Psoas muscle (tissue), 8 donors: ENCODE measurements around the gene P4HA2. TPM values are rescaled to one million over a fixed set of nuclear protein-coding genes. Genes with fewer than 3 reads are reported as not detected.

Source experiments
- ATAC-seq, 4 donors: fragments of 200-7000 bp; cut with Tn5 transposase; one replicate each; pipeline ENCODE4 v1.9.1; 2020; ENCODE audit warnings: moderate library complexity in 3 of 4, mild to moderate bottlenecking in 2 of 4
- DNase-seq, 2 donors: peaks; one replicate each; pipeline ENCODE4 v3.0.0-alpha.2; 2020
- H3K27ac ChIP-seq: fragments of 200-600 bp; one replicate; pipeline ENCODE4 v1.8.0; 2022
- H3K27me3 ChIP-seq, 3 donors: fragments of 200-600 bp in 1 of 3; one replicate each; pipeline versions ENCODE4 v1.6.1 to v1.8.0; 2013 to 2022; ENCODE audit warnings: low read length in 2 of 3, mild to moderate bottlenecking in 2 of 3, moderate library complexity in 1 of 3; ENCODE audit not compliant: insufficient read depth in 3 of 3
- H3K36me3 ChIP-seq, 2 donors: fragments of 200-600 bp in 1 of 2; one replicate each; pipeline versions ENCODE4 v1.6.1 to v1.8.0; 2013 to 2022; ENCODE audit warnings: low read depth in 1 of 2, mild to moderate bottlenecking in 1 of 2, moderate library complexity in 1 of 2; ENCODE audit not compliant: insufficient read depth in 1 of 2
- H3K4me1 ChIP-seq: fragments of 200-600 bp; one replicate; pipeline ENCODE4 v1.8.0; 2022
- H3K4me3 ChIP-seq: fragments of 200-600 bp; one replicate; pipeline ENCODE4 v1.8.0; 2022; ENCODE audit warnings: mild to moderate bottlenecking
- H3K9me3 ChIP-seq: fragments of 200-600 bp; one replicate; pipeline ENCODE4 v1.8.0; 2022
- CTCF ChIP-seq: fragments of 200-600 bp; IDR thresholded peaks from one replicate; pipeline ENCODE4 v1.8.0; 2022; ENCODE audit warnings: antibody characterized with exemption
- WGBS, 3 donors: extraction: QIAGEN DNeasy Blood & Tissue Kit; methylation state at CpG; one replicate each; pipeline versions ENCODE4 v1.1.6 to v1.1.7; 2013; 5-methylcytosine and 5-hydroxymethylcytosine counted together
- intact Hi-C, 2 donors: fragments of 100-400 bp; cut with DNase I; formaldehyde crosslinking; loops; one replicate each; pipeline versions ENCODE4 v1.11.0 to v1.14.2; 2022
- polyA plus RNA-seq, 3 donors: library from polyadenylated mRNA; stranded (reverse); fragments of 200-250 nt; gene quantifications; one replicate each; pipeline ENCODE4 v1.2.3, GENCODE V29; 2013
- total RNA-seq, 4 donors: library from RNA; stranded (reverse); fragmentation: NEBNext Ultra II Directional in 2 of 4; extraction: Animal tissue kit (Norgen Biotek cat#: 25700) in 2 of 4; gene quantifications; one replicate each; pipeline versions ENCODE4 v1.2.1 to v1.2.4, GENCODE V29; 2021 to 2023
- donor health status: healthy with polysubstance abuse.
- donor health status: DM: no; HTN: no; CAD: no; lungs with moderate emphysema.
- donor health status: Bipolar disorder and iron deficiency.
- donor health status: healthy.
- donor health status: DM: yes; HTN: yes; CAD: no.
- donor health status: DM: no; HTN: no; CAD: no.
- donor health status: DM: no; HTN: no; CAD: no.
- donor health status: DM: yes; HTN: yes; CAD: no.

The P4HA2 gene
- total and polyA plus RNA-seq, 7 donors = 10.2 to 21.6 (median 13.7) TPM

GRCh38 chr5:132257131-132258101 lies 29.8 kb upstream of the P4HA2 start, which contains the start of gene PDLIM4:
Gene PDLIM4, plus strand, starts transcription at chr5:132257696. Its CDS starts 39 bp downstream, at chr5:132257735.
- TF ChIP-seq CTCF = no peak
- WGBS, 3 donors = 21 to 36% (median 22%) methylated on average over 58 to 86 of the region's 88 CpGs
- Histone ChIP-seq H3K27ac (peak within 1 kb of the TSS; percentile 69), H3K4me3 (peak within 1 kb of the TSS; percentile 70), H3K36me3 (no peaks in the 10 kb centered on the region), H3K4me1 (peaks cover 12% of the 10 kb centered on the region), H3K27me3 (peaks cover 0 to 15% (median 0%) of the 10 kb centered on the region in 3 donors), H3K9me3 (no peaks in the 10 kb centered on the region)
- ATAC-seq = peak in 1 of 4 donors; percentile 28
- intact Hi-C loops = no loop called here
- DNase-seq = peak; percentile 57 to 62

- DNase-seq = no peak
- peaks cover 0 to 15% (median 0%) of the 10 kb centered on the region in 3 donors for H3K27me3 ChIP-seq
- intact Hi-C loops = no loop called here
- 85 to 89% (median 87%) methylated on average over 6 of the region's 6 CpGs for WGBS, 3 donors
- no peaks in the 10 kb centered on the region for H3K9me3 ChIP-seq
- no peaks in the 10 kb centered on the region for H3K36me3 ChIP-seq
- TF ChIP-seq CTCF = no peak
- ATAC-seq = no peak
- peaks cover 12% of the 10 kb centered on the region for H3K4me1 ChIP-seq
- H3K27ac ChIP-seq = peak overlapping the region; percentile 69
- peak overlapping the region; percentile 70 for H3K4me3 ChIP-seq
Measured at GRCh38 chr5:132256783-132257130, 29.1 kb upstream of the P4HA2 start.

- Histone ChIP-seq H3K4me1 (peaks cover 11% of the 10 kb centered on the region), H3K27ac (no peak overlapping the region), H3K9me3 (no peaks in the 10 kb centered on the region), H3K36me3 (no peaks in the 10 kb centered on the region), H3K4me3 (no peak overlapping the region), H3K27me3 (peaks cover 0 to 15% (median 0%) of the 10 kb centered on the region in 3 donors)
- intact Hi-C loops = no loop called here
- TF ChIP-seq CTCF = no peak
- DNase-seq (no peak), ATAC-seq (no peak)
- 95 to 98% (median 97%) methylated on average over 4 of the region's 4 CpGs for WGBS, 3 donors
Measured at GRCh38 chr5:132256086-132256782, 28.6 kb upstream of the P4HA2 start.

- no peak overlapping the region for H3K4me3 ChIP-seq
- 38 to 52% (median 39%) methylated on average over 6 to 7 of the region's 7 CpGs for WGBS, 3 donors
- intact Hi-C loops = no loop called here
- no peaks in the 10 kb centered on the region for H3K9me3 ChIP-seq
- DNase-seq (peak in 1 of 2 donors; percentile 33), ATAC-seq (no peak)
- H3K36me3 ChIP-seq = no peaks in the 10 kb centered on the region
- H3K4me1 ChIP-seq = peaks cover 8% of the 10 kb centered on the region
- H3K27me3 ChIP-seq = peaks cover 0 to 15% (median 0%) of the 10 kb centered on the region in 3 donors
- TF ChIP-seq CTCF = no peak
- no peak overlapping the region for H3K27ac ChIP-seq
Measured at GRCh38 chr5:132254321-132254977, 26.8 kb upstream of the P4HA2 start.
